HPDE6-E6E7 (cell line): ENCODE results near the gene CDH23.

Experiments used
- DNase-seq: peaks from one replicate; pipeline ENCODE4 v3.0.0; 2011; ENCODE audit warnings: missing footprints; ENCODE audit errors: extremely low spot score

The CDH23 gene

GRCh38 chr10:71423250-71423649, 26.5 kb downstream of the CDH23 start:
- no peak for DNase-seq

GRCh38 chr10:71423901-71424300, 27.2 kb downstream of the CDH23 start:
- no peak for DNase-seq

- no peak for DNase-seq
Measured at GRCh38 chr10:71424496-71425194, 27.9 kb downstream of the CDH23 start.

DNA sequence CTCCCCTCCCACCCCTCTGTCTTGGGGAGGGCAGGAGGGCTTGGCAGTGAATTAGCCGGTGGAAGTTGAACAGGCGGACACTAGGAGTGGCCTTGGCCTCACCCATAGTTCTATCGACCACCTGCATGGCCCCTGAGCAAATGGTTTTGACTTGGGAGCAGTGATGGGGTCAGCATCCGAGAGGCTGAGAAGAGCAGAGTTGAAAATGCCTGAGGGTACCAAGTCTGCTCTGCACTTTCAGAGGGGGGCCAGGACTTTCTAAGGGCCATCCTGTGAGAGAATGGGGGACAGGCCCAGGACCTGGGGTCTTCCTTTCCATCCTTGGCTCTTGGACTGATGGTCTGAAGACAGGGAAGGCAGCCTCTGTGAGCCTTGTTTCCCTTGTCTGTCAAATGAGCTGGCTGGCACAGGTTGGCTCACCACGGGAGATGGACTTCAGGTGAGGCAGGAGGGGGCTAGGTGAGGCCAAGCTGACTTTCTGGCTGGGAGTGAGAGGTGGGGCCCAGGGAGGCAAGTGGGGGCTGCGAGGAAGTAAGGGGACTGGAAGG, 29.4 kb downstream of the CDH23 start:
- DNase-seq = no peak

GRCh38 chr10:71427246-71427645, 30.5 kb downstream of the CDH23 start:
- no peak for DNase-seq

DNA sequence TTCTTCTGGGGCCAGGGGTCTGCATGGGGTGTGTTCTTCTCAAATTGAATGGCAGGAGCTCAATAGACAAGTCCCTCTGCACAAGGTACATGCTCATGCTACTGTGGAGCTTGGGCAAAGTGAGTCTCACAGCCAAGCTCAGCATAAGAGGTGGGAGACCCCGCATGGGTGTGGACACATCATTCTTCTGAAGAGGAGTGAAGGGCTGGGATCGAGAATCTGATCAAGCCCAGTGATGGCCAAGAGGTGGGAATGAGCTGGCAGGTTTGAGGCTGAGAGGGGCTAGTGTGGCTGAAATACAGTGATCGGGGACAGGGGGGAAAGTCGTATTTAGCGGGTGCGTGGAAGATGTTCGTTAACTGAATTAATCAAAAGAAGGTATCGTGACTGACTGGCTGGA, 32.6 kb downstream of the CDH23 start:
- DNase-seq = no peak

DNA sequence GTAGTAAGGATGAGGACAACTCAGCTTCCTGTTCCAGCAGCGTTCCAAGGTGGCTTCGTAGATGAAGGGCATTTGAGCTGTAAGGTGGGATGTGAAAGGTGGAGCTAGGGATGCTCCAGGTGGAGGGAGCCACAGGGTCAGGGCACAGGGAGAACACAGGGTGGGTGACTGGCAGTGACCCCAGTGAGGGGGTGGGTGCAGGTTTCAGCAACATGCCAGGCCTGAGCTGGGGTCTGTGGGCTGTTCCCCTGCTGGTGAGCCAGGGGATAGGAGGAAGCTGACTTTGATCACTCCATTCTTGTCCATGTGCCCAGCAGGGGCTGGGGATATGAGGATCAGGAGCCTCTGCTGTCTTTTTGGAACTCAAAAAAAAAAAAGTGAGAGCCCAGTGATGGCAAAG, 33.2 kb downstream of the CDH23 start:
- DNase-seq = no peak

GRCh38 chr10:71431239-71432100, 34.8 kb downstream of the CDH23 start:
- no peak for DNase-seq

GRCh38 chr10:71432101-71432905, 35.6 kb downstream of the CDH23 start:
- no peak for DNase-seq

GRCh38 chr10:71432956-71433767, 36.4 kb downstream of the CDH23 start:
- DNase-seq = no peak

- no peak for DNase-seq
Measured at GRCh38 chr10:71433768-71434744, 37.3 kb downstream of the CDH23 start.

DNA sequence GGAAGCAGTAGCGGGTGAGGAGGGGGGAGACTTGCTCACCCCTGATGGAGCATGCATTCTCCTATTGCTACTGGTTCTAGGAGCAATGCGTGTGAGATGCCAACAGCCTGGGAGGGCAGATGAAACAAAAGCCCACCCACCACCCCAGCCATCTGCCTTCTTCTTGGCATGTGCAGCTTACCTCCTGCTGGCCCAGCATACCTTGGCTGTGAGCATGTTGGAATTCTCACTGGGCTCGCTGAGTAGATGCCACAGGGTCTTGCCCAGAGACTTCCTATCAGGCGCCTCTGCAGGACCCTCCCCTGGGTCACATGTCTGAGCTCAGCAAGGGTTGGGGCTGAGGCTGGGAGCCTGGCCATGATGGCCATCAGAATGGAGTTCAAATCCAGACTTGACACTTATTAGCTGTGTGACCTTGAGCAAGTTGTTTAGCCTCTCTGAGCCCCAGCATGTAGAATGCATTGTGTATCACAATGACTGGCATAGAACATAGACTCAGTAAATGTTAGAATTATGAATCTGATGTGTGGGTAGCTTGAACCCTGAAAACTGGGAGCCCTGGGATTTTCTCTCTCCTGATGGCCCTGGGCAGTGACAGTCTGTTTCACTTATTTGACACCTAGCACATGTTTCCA, 38.2 kb downstream of the CDH23 start:
- no peak for DNase-seq

DNA sequence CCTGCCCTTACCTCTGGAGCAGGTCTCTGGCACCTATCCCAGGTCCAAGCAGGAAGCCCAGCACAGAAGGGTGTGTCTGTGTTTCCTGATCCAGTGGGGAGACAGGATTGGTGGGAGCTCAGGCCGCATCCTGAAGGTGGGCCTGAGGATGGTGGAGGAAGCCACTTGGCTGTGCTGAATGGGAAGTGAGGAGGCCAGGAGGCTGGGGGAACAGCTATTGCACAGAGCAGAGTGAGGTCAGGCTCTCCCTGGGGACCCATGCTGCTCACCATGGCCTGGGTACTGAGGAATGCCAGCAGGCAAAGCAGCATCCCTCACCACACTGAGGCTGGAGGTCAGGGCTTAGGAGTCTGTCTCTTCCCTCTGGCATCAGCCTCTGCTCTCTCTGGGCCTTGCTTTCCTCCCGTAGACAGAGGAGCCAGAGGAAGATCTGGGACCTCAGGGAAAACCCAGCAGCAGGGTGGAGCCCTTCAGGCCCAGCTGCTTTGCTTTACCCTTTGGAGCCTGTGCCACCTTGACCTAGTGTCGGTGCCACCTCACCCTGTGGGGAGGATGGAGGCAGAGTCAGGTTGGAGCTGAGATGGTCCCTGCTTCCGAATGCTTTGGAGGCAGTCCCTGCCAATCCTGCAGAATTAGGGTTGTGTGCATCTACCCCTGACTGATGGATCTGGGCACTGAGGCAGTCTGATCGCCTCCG, 39.0 kb downstream of the CDH23 start:
- no peak for DNase-seq

DNA sequence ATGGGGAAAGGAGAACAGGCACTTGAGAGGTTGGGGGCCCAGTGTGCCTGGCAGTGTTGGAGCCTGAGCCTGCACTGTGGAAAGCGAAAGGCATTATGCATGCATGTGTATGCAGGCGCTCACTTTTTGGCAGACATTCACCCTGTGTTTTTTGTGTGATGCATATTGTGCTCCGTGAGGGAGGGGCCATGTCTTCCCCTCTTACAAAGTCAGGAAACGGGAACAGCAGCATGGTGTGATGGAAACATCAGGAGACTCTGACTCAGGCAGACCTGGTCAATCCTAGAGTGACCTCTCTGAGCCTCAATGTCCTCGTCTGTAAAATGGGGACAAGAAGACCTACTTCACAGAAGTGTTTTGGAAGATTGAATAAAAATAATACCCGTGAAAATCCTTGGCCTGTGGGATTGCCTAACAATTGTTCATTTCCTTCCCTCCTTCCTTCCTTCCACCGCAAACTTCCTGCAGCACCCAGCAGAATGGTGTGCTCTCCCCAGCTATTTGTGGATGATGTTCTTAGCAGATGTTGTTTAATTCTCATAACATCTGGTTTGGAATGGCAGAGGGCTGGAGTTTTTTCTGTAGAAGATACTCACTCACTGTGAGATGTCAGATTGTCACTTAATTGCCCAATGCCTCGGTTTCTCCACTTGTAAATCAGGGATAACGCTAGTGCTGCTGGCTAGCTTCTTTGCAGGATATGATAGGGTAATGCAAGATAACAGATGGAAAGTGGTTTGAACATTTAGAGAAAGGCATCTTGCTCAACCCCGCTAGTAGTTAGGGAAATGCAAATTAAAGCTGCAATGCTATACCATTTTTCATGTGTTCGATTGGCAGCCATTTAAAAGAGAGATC, 39.8 kb downstream of the CDH23 start:
- DNase-seq = no peak

GRCh38 chr10:71437537-71438092, 40.9 kb downstream of the CDH23 start:
- no peak for DNase-seq

DNA sequence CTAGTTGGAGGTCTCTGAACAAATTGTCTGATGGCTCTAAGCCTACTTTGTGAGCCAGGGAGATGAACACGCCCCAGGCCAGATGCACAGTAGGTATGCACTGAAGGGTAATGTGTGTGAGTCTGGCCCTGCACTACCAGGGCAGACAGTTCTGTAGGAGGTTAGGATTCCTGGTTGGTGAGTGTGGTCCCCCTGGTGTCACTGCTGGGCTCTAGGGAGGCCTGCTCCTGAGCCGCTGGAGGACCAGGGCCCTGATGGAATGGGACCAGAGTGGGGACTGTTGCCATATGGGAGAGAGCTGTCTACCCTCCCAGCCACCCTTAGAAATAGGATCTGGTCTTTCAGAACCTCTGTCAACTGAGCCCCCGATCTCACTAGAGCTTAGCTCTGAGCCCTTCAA, 42.0 kb downstream of the CDH23 start:
- no peak for DNase-seq

DNA sequence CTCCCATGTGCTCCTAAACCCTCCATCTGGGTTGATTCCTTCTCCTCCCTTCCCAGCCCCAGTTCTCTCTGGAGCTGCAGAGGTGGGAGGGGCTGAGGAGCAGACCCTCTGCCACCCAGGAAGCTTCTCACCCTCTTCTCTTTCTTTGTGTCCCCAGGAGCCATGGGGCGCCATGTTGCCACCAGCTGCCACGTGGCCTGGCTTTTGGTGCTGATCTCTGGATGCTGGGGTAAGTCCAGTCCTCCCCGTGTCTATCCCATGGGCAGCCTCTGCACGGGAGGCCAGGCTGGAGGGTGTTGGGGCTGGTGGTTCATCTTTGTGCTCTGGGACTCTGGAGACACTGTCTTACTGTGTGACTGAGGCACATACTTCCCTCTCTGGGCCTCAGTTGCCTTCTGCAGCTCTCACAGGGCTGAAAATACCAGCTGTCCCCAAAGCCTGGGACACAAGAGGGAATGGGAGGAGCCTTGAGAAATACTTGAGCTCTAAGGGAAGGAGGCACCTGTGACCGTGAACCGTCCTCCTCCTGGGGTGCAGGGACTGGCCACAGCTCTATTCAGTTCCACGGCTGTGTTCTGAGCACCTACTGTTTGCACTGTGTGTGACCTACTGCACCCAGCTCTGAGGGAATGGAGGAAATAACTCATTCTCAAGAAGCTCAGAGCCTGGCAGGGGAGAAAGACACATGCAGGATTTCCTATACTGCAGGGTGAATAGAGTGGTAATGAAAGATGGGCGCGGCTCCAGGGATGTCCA, 43.1 kb downstream of the CDH23 start:
- DNase-seq = no peak
